ENCODE measurements around the gene CRP. TPM values are rescaled to one million over a fixed set of nuclear protein-coding genes. Genes with fewer than 3 reads are reported as not detected.

CRP gene
- total and polyA plus RNA-seq, 7 donors, result 0.20 TPM; not detected in 6

DNA sequence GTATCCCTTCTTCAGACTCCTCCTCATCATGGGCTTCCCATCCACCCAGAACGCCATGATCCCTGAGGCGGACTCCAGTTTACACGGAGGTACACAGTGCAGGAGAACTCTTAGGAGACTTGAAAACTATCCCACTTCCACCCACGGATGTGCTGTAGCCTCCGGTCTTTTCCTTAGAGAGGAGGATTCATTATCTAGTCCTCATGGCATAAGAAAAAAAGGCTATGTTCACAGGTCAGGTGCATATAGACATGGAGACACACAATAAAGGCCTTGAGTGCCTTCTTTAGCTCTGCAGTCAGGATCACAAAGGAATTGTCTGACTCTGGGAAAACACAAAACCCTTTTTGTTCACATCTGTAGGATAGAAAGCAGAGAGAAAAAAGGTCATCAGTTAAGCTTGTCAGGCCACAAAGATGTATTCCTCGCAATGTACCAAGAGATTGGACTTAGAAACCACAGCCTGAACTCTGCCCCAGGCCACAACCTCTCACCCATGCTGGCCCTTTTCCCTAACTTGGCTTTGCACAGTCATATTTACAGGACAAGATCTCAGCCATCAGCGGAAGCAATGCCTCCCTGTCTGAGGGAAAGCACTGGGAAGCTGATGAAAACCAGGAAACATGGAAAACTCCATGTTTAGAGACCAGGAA is 9.0 kb downstream of the CRP start:
- 87 to 89% methylated on average over 7 of the region's 7 CpGs for WGBS, 2 donors
- Histone ChIP-seq H3K27ac (no peak overlapping the region), H3K4me3 (no peak overlapping the region), H3K4me1 (no peaks in the 10 kb centered on the region), H3K9me3 (no peaks in the 10 kb centered on the region), H3K36me3 (no peaks in the 10 kb centered on the region), H3K27me3 (no peaks in the 10 kb centered on the region)
- no peak for TF ChIP-seq POLR2A (IDR thresholded peaks at IDR 0.05)
- no peak for TF ChIP-seq EP300 (IDR thresholded peaks at IDR 0.05)
- TF ChIP-seq, protein P1, sequence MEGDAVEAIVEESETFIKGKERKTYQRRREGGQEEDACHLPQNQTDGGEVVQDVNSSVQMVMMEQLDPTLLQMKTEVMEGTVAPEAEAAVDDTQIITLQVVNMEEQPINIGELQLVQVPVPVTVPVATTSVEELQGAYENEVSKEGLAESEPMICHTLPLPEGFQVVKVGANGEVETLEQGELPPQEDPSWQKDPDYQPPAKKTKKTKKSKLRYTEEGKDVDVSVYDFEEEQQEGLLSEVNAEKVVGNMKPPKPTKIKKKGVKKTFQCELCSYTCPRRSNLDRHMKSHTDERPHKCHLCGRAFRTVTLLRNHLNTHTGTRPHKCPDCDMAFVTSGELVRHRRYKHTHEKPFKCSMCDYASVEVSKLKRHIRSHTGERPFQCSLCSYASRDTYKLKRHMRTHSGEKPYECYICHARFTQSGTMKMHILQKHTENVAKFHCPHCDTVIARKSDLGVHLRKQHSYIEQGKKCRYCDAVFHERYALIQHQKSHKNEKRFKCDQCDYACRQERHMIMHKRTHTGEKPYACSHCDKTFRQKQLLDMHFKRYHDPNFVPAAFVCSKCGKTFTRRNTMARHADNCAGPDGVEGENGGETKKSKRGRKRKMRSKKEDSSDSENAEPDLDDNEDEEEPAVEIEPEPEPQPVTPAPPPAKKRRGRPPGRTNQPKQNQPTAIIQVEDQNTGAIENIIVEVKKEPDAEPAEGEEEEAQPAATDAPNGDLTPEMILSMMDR (IDR thresholded peaks at IDR 0.05), result no peak
- TF ChIP-seq POLR2AphosphoS5 (IDR thresholded peaks at IDR 0.05), result no peak
- no peak for DNase-seq
- intact Hi-C loops (cut with DNase I), result no loop called here

DNA sequence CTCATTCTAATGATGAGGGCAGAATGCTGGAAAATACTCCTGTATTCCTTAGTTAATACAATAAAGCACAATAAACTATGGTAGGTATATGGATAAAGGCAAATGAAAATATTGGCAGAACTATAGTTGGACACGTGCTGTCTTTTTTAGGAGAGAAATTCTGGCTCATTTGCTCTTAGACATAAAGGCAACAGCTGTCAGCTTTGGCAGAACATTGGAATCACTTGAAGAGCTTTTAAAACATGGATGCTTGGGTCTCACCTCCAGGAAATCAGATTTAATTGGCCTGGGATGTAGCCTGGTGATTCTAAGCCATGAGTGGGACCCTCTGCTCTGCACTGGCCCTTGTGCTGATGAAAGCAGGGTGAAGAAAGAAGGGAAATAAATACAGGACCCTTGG is 9.9 kb downstream of the CRP start:
- no peak for DNase-seq
- WGBS, 2 donors, result 75 to 76% methylated on average over 1 of the region's 1 CpG
- Histone ChIP-seq H3K9me3 (no peaks in the 10 kb centered on the region), H3K4me3 (no peak overlapping the region), H3K27me3 (no peaks in the 10 kb centered on the region), H3K36me3 (no peaks in the 10 kb centered on the region), H3K4me1 (no peaks in the 10 kb centered on the region), H3K27ac (no peak overlapping the region)
- TF ChIP-seq, protein P1 (IDR thresholded peaks at IDR 0.05), result no peak
- TF ChIP-seq EP300 (IDR thresholded peaks at IDR 0.05), result no peak
- TF ChIP-seq POLR2A (IDR thresholded peaks at IDR 0.05), result no peak
- no peak for TF ChIP-seq POLR2AphosphoS5 (IDR thresholded peaks at IDR 0.05)
- intact Hi-C loops (cut with DNase I), result no loop called here

DNA sequence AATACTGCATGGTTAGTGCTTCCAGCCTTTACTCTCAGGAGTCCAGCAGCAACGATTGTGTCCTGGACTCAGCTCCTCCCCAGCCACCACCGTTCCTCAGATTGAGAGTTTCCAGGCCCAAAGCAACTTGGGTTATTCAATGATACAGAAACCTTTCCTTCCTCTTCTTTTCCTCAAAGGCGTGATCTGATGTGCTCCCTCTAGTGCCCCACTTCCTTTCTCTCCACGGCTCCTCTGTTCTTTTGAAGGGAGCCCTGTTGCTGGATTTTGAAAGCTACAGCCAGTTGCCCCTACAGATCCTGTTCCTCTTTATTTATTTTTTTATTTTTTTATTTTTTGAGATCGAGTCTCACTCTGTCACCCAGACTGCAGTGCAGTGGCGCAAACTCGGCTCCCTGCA is 14.1 kb downstream of the CRP start:
- TF ChIP-seq POLR2AphosphoS5 (IDR thresholded peaks at IDR 0.05) (no peak), POLR2A (IDR thresholded peaks at IDR 0.05) (no peak), EP300 (IDR thresholded peaks at IDR 0.05) (no peak)
- TF ChIP-seq, protein P1 (IDR thresholded peaks at IDR 0.05), result no peak
- intact Hi-C loops (cut with DNase I), result no loop called here
- Histone ChIP-seq H3K4me1 (no peaks in the 10 kb centered on the region), H3K27me3 (no peaks in the 10 kb centered on the region), H3K36me3 (no peaks in the 10 kb centered on the region), H3K9me3 (no peaks in the 10 kb centered on the region), H3K4me3 (no peak overlapping the region), H3K27ac (no peak overlapping the region)
- WGBS, 2 donors, result 73 to 75% methylated on average over 7 of the region's 7 CpGs
- no peak for DNase-seq

DNA sequence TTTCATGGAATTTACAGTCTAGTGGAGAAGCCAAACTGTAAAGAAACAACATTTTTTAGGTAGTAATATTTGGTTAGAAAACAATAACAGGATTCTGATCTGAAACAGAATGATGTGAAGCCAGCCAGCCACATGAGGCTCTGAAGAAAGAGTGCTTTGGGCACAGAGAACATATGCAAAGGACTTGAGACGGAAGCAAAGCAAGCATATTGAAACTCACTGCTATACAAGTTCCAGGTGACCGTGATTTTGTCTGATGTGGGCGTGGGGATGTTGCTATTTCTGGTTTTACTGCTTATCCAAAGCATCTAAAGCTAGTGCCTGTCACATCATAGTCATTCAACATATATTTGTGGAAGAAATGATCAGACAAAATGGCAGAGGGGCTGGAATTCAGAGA is 14.7 kb downstream of the CRP start:
- no peaks in the 10 kb centered on the region for H3K27me3 ChIP-seq
- H3K4me3 ChIP-seq, result no peak overlapping the region
- no peaks in the 10 kb centered on the region for H3K36me3 ChIP-seq
- no peak overlapping the region for H3K27ac ChIP-seq
- intact Hi-C loops (cut with DNase I), result no loop called here
- no peaks in the 10 kb centered on the region for H3K9me3 ChIP-seq
- no peaks in the 10 kb centered on the region for H3K4me1 ChIP-seq
- TF ChIP-seq, protein P1 (IDR thresholded peaks at IDR 0.05), result no peak
- no peak for TF ChIP-seq POLR2A (IDR thresholded peaks at IDR 0.05)
- no peak for TF ChIP-seq POLR2AphosphoS5 (IDR thresholded peaks at IDR 0.05)
- no peak for TF ChIP-seq EP300 (IDR thresholded peaks at IDR 0.05)
- WGBS, 2 donors, result 82 to 84% methylated on average over 3 of the region's 3 CpGs
- DNase-seq, result no peak

DNA sequence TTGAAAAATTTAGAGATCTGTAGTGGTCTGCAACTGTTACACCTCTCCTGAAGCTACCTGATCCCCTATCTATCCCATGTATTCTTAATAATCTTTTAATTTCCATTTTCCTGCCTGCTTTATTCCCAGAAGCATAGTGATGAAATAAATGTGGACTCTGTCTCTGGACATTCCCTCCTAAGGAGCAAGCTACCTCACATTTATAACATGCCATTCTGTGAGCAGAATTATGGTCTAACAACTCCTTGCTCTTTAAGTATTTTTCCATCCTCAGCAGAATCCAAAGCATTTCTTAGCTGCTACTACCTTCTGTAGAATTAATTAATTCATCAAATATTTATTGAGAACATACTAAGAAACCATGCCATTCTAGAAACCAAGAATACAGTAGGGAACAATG is 15.1 kb downstream of the CRP start:
- Histone ChIP-seq H3K27me3 (no peaks in the 10 kb centered on the region), H3K4me3 (no peak overlapping the region), H3K27ac (no peak overlapping the region), H3K4me1 (no peaks in the 10 kb centered on the region), H3K36me3 (no peaks in the 10 kb centered on the region), H3K9me3 (no peaks in the 10 kb centered on the region)
- DNase-seq, result no peak
- intact Hi-C loops (cut with DNase I), result no loop called here
- TF ChIP-seq EP300 (IDR thresholded peaks at IDR 0.05) (no peak), POLR2AphosphoS5 (IDR thresholded peaks at IDR 0.05) (no peak), POLR2A (IDR thresholded peaks at IDR 0.05) (no peak)
- TF ChIP-seq, protein P1 (IDR thresholded peaks at IDR 0.05), result no peak
